Measurements from ENCODE around the gene MACF1. TPM values are rescaled to one million over a fixed set of nuclear protein-coding genes. Genes with fewer than 3 reads are reported as not detected.
"Not testable (repeated sequence)": the region's sequence is repeated elsewhere in the genome, so short reads cannot be mapped to it uniquely, and the experiment has no call there.

Gene MACF1
- total RNA-seq, 1 experiment from 2014 or later = 103 TPM

- H3K4me3 ChIP-seq (ENCODE audit: low read length); DNase-seq; POLR2A ChIA-PET (ENCODE audit: unreplicated experiment); BruUV-seq (replicated peaks); H3K9me3 ChIP-seq (ENCODE audit: low read length); H3K4me1 ChIP-seq (ENCODE audit: insufficient read depth, low read length); H3K27me3 ChIP-seq (ENCODE audit: low read length); H3K9ac ChIP-seq (ENCODE audit: low read length); H4K20me1 ChIP-seq (ENCODE audit: low read length); H3K4me2 ChIP-seq (ENCODE audit: low read length); CTCF ChIA-PET; intact Hi-C loops (cut with micrococcal nuclease); H2AFZ ChIP-seq (ENCODE audit: low read length); H3K36me3 ChIP-seq (ENCODE audit: low read depth, low read length); H3K27ac ChIP-seq (ENCODE audit: low read length); H3K79me2 ChIP-seq (ENCODE audit: low read length); H3F3A ChIP-seq (ENCODE audit: low read length, unreplicated experiment); H3K9me2 ChIP-seq (replicated peaks; ENCODE audit: low read length): not testable (repeated sequence)
- ATAC-seq = peak; percentile 30; the same call in 1 of the 2 replicates
Measured at GRCh38 chr1:39514710-39515124, 310.2 kb downstream of the MACF1 start.

GRCh38 chr1:39515131-39516086 lies 310.9 kb downstream of the MACF1 start:
- H3K4me3 ChIP-seq (ENCODE audit: low read length); H3K27ac ChIP-seq (ENCODE audit: low read length); H3K9me2 ChIP-seq (replicated peaks; ENCODE audit: low read length); H4K20me1 ChIP-seq (ENCODE audit: low read length); H3K9me3 ChIP-seq (ENCODE audit: low read length); H3K79me2 ChIP-seq (ENCODE audit: low read length); H2AFZ ChIP-seq (ENCODE audit: low read length); DNase-seq; ATAC-seq; H3K4me2 ChIP-seq (ENCODE audit: low read length); H3K9ac ChIP-seq (ENCODE audit: low read length); H3F3A ChIP-seq (ENCODE audit: low read length, unreplicated experiment); H3K27me3 ChIP-seq (ENCODE audit: low read length); intact Hi-C loops (cut with micrococcal nuclease); POLR2A ChIA-PET (ENCODE audit: unreplicated experiment); H3K36me3 ChIP-seq (ENCODE audit: low read depth, low read length); H3K4me1 ChIP-seq (ENCODE audit: insufficient read depth, low read length); BruUV-seq (replicated peaks); CTCF ChIA-PET: not testable (repeated sequence)

- H3K79me2 ChIP-seq (ENCODE audit: low read length); H3K4me3 ChIP-seq (ENCODE audit: low read length); H3F3A ChIP-seq (ENCODE audit: low read length, unreplicated experiment); H3K9ac ChIP-seq (ENCODE audit: low read length); ATAC-seq; H3K9me2 ChIP-seq (replicated peaks; ENCODE audit: low read length); H3K27me3 ChIP-seq (ENCODE audit: low read length); H2AFZ ChIP-seq (ENCODE audit: low read length); BruUV-seq (replicated peaks); DNase-seq; H4K20me1 ChIP-seq (ENCODE audit: low read length); H3K36me3 ChIP-seq (ENCODE audit: low read depth, low read length); intact Hi-C loops (cut with micrococcal nuclease); CTCF ChIA-PET; H3K4me2 ChIP-seq (ENCODE audit: low read length); H3K9me3 ChIP-seq (ENCODE audit: low read length); H3K27ac ChIP-seq (ENCODE audit: low read length); H3K4me1 ChIP-seq (ENCODE audit: insufficient read depth, low read length): not testable (repeated sequence)
- POLR2A ChIA-PET (ENCODE audit: unreplicated experiment) = interaction anchor here (0.6 kb wide), 1 partner anchor 1404 kb away, joined by 3 read pairs; no protein-coding TSS in a partner anchor
Measured at GRCh38 chr1:39516841-39517240, 312.3 kb downstream of the MACF1 start.

- H3K9ac ChIP-seq (ENCODE audit: low read length); H3K4me3 ChIP-seq (ENCODE audit: low read length); DNase-seq; H3F3A ChIP-seq (ENCODE audit: low read length, unreplicated experiment); intact Hi-C loops (cut with micrococcal nuclease); CTCF ChIA-PET; ATAC-seq; H3K9me2 ChIP-seq (replicated peaks; ENCODE audit: low read length); H3K27ac ChIP-seq (ENCODE audit: low read length); H3K36me3 ChIP-seq (ENCODE audit: low read depth, low read length); H3K4me2 ChIP-seq (ENCODE audit: low read length); H3K9me3 ChIP-seq (ENCODE audit: low read length); H2AFZ ChIP-seq (ENCODE audit: low read length); BruUV-seq (replicated peaks); POLR2A ChIA-PET (ENCODE audit: unreplicated experiment); H4K20me1 ChIP-seq (ENCODE audit: low read length); H3K4me1 ChIP-seq (ENCODE audit: insufficient read depth, low read length); H3K27me3 ChIP-seq (ENCODE audit: low read length); H3K79me2 ChIP-seq (ENCODE audit: low read length): not testable (repeated sequence)
Measured at GRCh38 chr1:39517936-39518335, 313.4 kb downstream of the MACF1 start.

GRCh38 chr1:39519376-39519775 lies 314.9 kb downstream of the MACF1 start:
- H3K4me3 ChIP-seq (ENCODE audit: low read length); H3K4me2 ChIP-seq (ENCODE audit: low read length); BruUV-seq (replicated peaks); H3K79me2 ChIP-seq (ENCODE audit: low read length); H3K27ac ChIP-seq (ENCODE audit: low read length); H3K9me3 ChIP-seq (ENCODE audit: low read length); H3K9ac ChIP-seq (ENCODE audit: low read length); H2AFZ ChIP-seq (ENCODE audit: low read length); H4K20me1 ChIP-seq (ENCODE audit: low read length); H3K4me1 ChIP-seq (ENCODE audit: insufficient read depth, low read length); CTCF ChIA-PET; H3K36me3 ChIP-seq (ENCODE audit: low read depth, low read length); intact Hi-C loops (cut with micrococcal nuclease); POLR2A ChIA-PET (ENCODE audit: unreplicated experiment); DNase-seq; H3K9me2 ChIP-seq (replicated peaks; ENCODE audit: low read length); H3K27me3 ChIP-seq (ENCODE audit: low read length); H3F3A ChIP-seq (ENCODE audit: low read length, unreplicated experiment): not testable (repeated sequence)
- ATAC-seq = peak; percentile 43

- H3K27ac ChIP-seq (ENCODE audit: low read length); POLR2A ChIA-PET (ENCODE audit: unreplicated experiment); H3K27me3 ChIP-seq (ENCODE audit: low read length); H3F3A ChIP-seq (ENCODE audit: low read length, unreplicated experiment); H2AFZ ChIP-seq (ENCODE audit: low read length); H3K4me2 ChIP-seq (ENCODE audit: low read length); H3K36me3 ChIP-seq (ENCODE audit: low read depth, low read length); H3K79me2 ChIP-seq (ENCODE audit: low read length); H3K4me1 ChIP-seq (ENCODE audit: insufficient read depth, low read length); BruUV-seq (replicated peaks); DNase-seq; CTCF ChIA-PET; H3K4me3 ChIP-seq (ENCODE audit: low read length); H3K9ac ChIP-seq (ENCODE audit: low read length); intact Hi-C loops (cut with micrococcal nuclease); ATAC-seq; H3K9me2 ChIP-seq (replicated peaks; ENCODE audit: low read length); H4K20me1 ChIP-seq (ENCODE audit: low read length); H3K9me3 ChIP-seq (ENCODE audit: low read length): not testable (repeated sequence)
Measured at GRCh38 chr1:39522221-39522620, 317.7 kb downstream of the MACF1 start.

Measured in PC-3 (cell line).